H9 (cell line): ENCODE measurements around the gene AGPAT2. TPM values are rescaled to one million over a fixed set of nuclear protein-coding genes. Genes with fewer than 3 reads are reported as not detected.

Experiments used
- DNase-seq: peaks from one replicate; pipeline ENCODE4 v3.0.0-alpha.2; 2017
- H2AFZ ChIP-seq: one replicate; pipeline ENCODE4 v1.6.1; 2013; ENCODE audit warnings: mild to moderate bottlenecking, low read length, control low read depth, moderate library complexity
- H2AK5ac ChIP-seq: 2 replicates; pipeline ENCODE4 v1.6.1; 2013; ENCODE audit warnings: low read length, control low read depth, mixed read lengths; ENCODE audit not compliant: insufficient read length
- H2BK120ac ChIP-seq: one replicate; pipeline ENCODE4 v1.6.1; 2013; ENCODE audit warnings: low read depth, mild to moderate bottlenecking, low read length, control low read depth, inconsistent platforms; ENCODE audit not compliant: poor library complexity, severe bottlenecking
- H2BK12ac ChIP-seq: 2 replicates; pipeline ENCODE4 v1.6.1; 2013; ENCODE audit warnings: low read length, control low read depth, mixed read lengths, low read depth; ENCODE audit not compliant: insufficient read length
- H2BK15ac ChIP-seq: 2 replicates; pipeline ENCODE4 v1.6.1; 2013; ENCODE audit warnings: low read depth, low read length, control low read depth
- H2BK20ac ChIP-seq: one replicate; pipeline ENCODE4 v1.6.1; 2013; ENCODE audit warnings: low read depth, mild to moderate bottlenecking, low read length, control low read depth, inconsistent platforms; ENCODE audit not compliant: poor library complexity, severe bottlenecking
- H2BK5ac ChIP-seq: 2 replicates; pipeline ENCODE4 v1.6.1; 2013; ENCODE audit warnings: low read length, control low read depth, mixed read lengths; ENCODE audit not compliant: insufficient read length
- H3K14ac ChIP-seq: 2 replicates; pipeline ENCODE4 v1.6.1; 2013; ENCODE audit warnings: low read length, control low read depth; ENCODE audit not compliant: insufficient read depth
- H3K18ac ChIP-seq: 2 replicates; pipeline ENCODE4 v1.6.1; 2013; ENCODE audit warnings: low read depth, mild to moderate bottlenecking, mixed read lengths, low read length, control low read depth; ENCODE audit not compliant: insufficient read length
- H3K23ac ChIP-seq: 2 replicates; pipeline ENCODE4 v1.6.1; 2013; ENCODE audit warnings: low read length, control low read depth, mixed read lengths, low read depth; ENCODE audit not compliant: insufficient read length
- H3K23me2 ChIP-seq: 2 replicates; pipeline ENCODE4 v1.6.1; 2013; ENCODE audit warnings: low read depth, mild to moderate bottlenecking, mixed read lengths, low read length, control low read depth; ENCODE audit not compliant: insufficient read length, poor library complexity, severe bottlenecking
- H3K27ac ChIP-seq: 2 replicates; pipeline ENCODE4 v1.5.1; 2013; ENCODE audit warnings: low read length, control low read depth, mixed read lengths, low read depth; ENCODE audit not compliant: insufficient read length
- H3K27me3 ChIP-seq: 2 replicates; pipeline ENCODE4 v1.6.1; 2013; ENCODE audit warnings: low read length, control low read depth, inconsistent platforms; ENCODE audit not compliant: insufficient read depth
- H3K4ac ChIP-seq: 2 replicates; pipeline ENCODE4 v1.6.1; 2013; ENCODE audit warnings: low read depth, mild to moderate bottlenecking, control low read depth, inconsistent platforms, low read length, moderate library complexity
- H3K4me1 ChIP-seq: 2 replicates; pipeline ENCODE4 v1.6.1; 2013; ENCODE audit warnings: low read length, control low read depth, inconsistent platforms; ENCODE audit not compliant: insufficient read depth
- H3K4me2 ChIP-seq: 2 replicates; pipeline ENCODE4 v1.6.1; 2013; ENCODE audit warnings: low read length, control low read depth, mixed read lengths; ENCODE audit not compliant: insufficient read length, insufficient read depth
- H3K56ac ChIP-seq: 2 replicates; pipeline ENCODE4 v1.6.1; 2013; ENCODE audit warnings: low read depth, mild to moderate bottlenecking, mixed read lengths, low read length, control low read depth; ENCODE audit not compliant: insufficient read length
- H3K79me1 ChIP-seq: 2 replicates; pipeline ENCODE4 v1.6.1; 2013; ENCODE audit warnings: low read depth, mild to moderate bottlenecking, moderate library complexity, low read length, control low read depth, inconsistent platforms; ENCODE audit not compliant: insufficient read depth, poor library complexity, severe bottlenecking
- H3K79me2 ChIP-seq: 2 replicates; pipeline ENCODE4 v1.6.1; 2013; ENCODE audit warnings: low read length, control low read depth, inconsistent platforms; ENCODE audit not compliant: insufficient read depth
- H3K9ac ChIP-seq: 2 replicates; pipeline ENCODE4 v1.6.1; 2013; ENCODE audit warnings: low read length, control low read depth, mixed read lengths; ENCODE audit not compliant: insufficient read length; ENCODE audit errors: extremely low read depth
- H3K9me3 ChIP-seq: one replicate; pipeline ENCODE4 v1.6.1; 2013; ENCODE audit warnings: low read depth, low read length, inconsistent platforms; ENCODE audit not compliant: control insufficient read depth
- H3T11ph ChIP-seq: one replicate; pipeline ENCODE4 v1.6.1; 2013; ENCODE audit warnings: mild to moderate bottlenecking, low read length, control low read depth, inconsistent platforms
- H4K20me1 ChIP-seq: one replicate; pipeline ENCODE4 v1.6.1; 2013; ENCODE audit not compliant: control insufficient read depth, insufficient read length, insufficient read depth
- H4K5ac ChIP-seq: 2 replicates; pipeline ENCODE4 v1.6.1; 2013; ENCODE audit warnings: low read depth, mild to moderate bottlenecking, mixed read lengths, low read length, control low read depth; ENCODE audit not compliant: insufficient read length
- H4K8ac ChIP-seq: replicated peaks from 2 replicates; pipeline ENCODE4 v1.6.1; 2013; ENCODE audit warnings: low read length, control low read depth, mixed read lengths, low read depth; ENCODE audit not compliant: insufficient read length
- H4K91ac ChIP-seq: 2 replicates; pipeline ENCODE4 v1.6.1; 2013; ENCODE audit warnings: low read depth, mild to moderate bottlenecking, moderate library complexity, mixed read lengths, low read length, control low read depth; ENCODE audit not compliant: insufficient read length
- H3K27ac Mint-ChIP-seq, 3 experiments: 2 replicates in 2 of 3; 3 replicates in 1 of 3; pipeline ENCODE4 v1.8.0; 2020 to 2021; ENCODE audit warnings: mixed read lengths in 3 of 3, mild to moderate bottlenecking in 1 of 3, moderate library complexity in 1 of 3
- H3K27me3 Mint-ChIP-seq: 2 replicates; pipeline ENCODE4 v1.8.0; 2021; ENCODE audit warnings: low read depth, mild to moderate bottlenecking, moderate library complexity, mixed read lengths
- H3K36me3 Mint-ChIP-seq, 3 experiments: 2 replicates in 2 of 3; 3 replicates in 1 of 3; pipeline ENCODE4 v1.8.0; 2020 to 2021; ENCODE audit warnings: low read depth in 3 of 3, mixed read lengths in 3 of 3; ENCODE audit not compliant: insufficient read depth in 1 of 3
- H3K4me1 Mint-ChIP-seq, 2 experiments: 2 replicates each; pipeline ENCODE4 v1.8.0; 2020; ENCODE audit warnings: mixed read lengths in 2 of 2
- H3K4me3 Mint-ChIP-seq, 2 experiments: 2 replicates in 1 of 2; 3 replicates in 1 of 2; pipeline ENCODE4 v1.8.0; 2020 to 2021; ENCODE audit warnings: mild to moderate bottlenecking in 2 of 2, mixed read lengths in 2 of 2, moderate library complexity in 1 of 2
- H3K9me3 Mint-ChIP-seq, 2 experiments: 2 replicates in 1 of 2; 3 replicates in 1 of 2; pipeline ENCODE4 v1.8.0; 2020; ENCODE audit warnings: mild to moderate bottlenecking in 2 of 2, mixed read lengths in 2 of 2, moderate library complexity in 1 of 2
- CTCF ChIP-seq: fragments of 200-600 bp; sonication (generic); conservative IDR thresholded peaks from 3 replicates; pipeline ENCODE4 v1.8.0; 2021; ENCODE audit warnings: antibody characterized with exemption, mild to moderate bottlenecking
- WGBS: extraction: QIAGEN DNeasy Blood & Tissue Kit; methylation state at CpG from one replicate; pipeline ENCODE4 v1.1.7; 2013; ENCODE audit warnings: missing lambda C conversion rate, low lambda C conversion rate, mixed read lengths; ENCODE audit not compliant: insufficient read length; ENCODE audit errors: extremely low coverage; 5-methylcytosine and 5-hydroxymethylcytosine counted together
- total RNA-seq: library from RNA; stranded (reverse); gene quantifications from 2 replicates; pipeline ENCODE4 v1.2.1, GENCODE V29; 2021

AGPAT2 gene
- total RNA-seq, 1 experiment from 2014 or later, result 29.7 TPM

GRCh38 chr9:136722093-136722968 lies 35.1 kb upstream of the AGPAT2 start:
- Mint-ChIP-seq H3K36me3 (peaks cover 31 to 42% (median 38%) of the 10 kb centered on the region in 3 experiments), H3K4me3 (no peak overlapping the region), H3K27me3 (no peaks in the 10 kb centered on the region; the same call in 1 of the 2 replicates), H3K4me1 (peaks cover 13 to 22% of the 10 kb centered on the region in 2 experiments), H3K27ac (no peak overlapping the region; a peak in 1 of 7 replicates), H3K9me3 (no peaks in the 10 kb centered on the region; a peak in 1 of 5 replicates)
- H2BK12ac ChIP-seq, result no peak overlapping the region
- no peak for DNase-seq
- no peak overlapping the region for H2BK5ac ChIP-seq
- no peak overlapping the region for H3K9ac ChIP-seq
- no peak overlapping the region for H2BK20ac ChIP-seq
- peaks cover 7% of the 10 kb centered on the region; the same call in 1 of the 2 replicates for H3K79me2 ChIP-seq
- no peak overlapping the region for H3K56ac ChIP-seq
- no peak overlapping the region for H2AK5ac ChIP-seq
- no CpG with 5 or more reads among the region's 31 CpGs for WGBS
- no peaks in the 10 kb centered on the region for H3K4me1 ChIP-seq
- H3K27ac ChIP-seq, result no peak overlapping the region
- H2BK15ac ChIP-seq, result no peak overlapping the region
- no peaks in the 10 kb centered on the region for H3K23me2 ChIP-seq
- no peak overlapping the region for H3T11ph ChIP-seq
- no peaks in the 10 kb centered on the region for H3K9me3 ChIP-seq
- no peak overlapping the region for H3K18ac ChIP-seq
- H3K27me3 ChIP-seq, result no peaks in the 10 kb centered on the region
- no peak overlapping the region for H3K4me2 ChIP-seq
- no peak overlapping the region for H4K5ac ChIP-seq
- H3K79me1 ChIP-seq, result peaks cover 6% of the 10 kb centered on the region
- no peak for TF ChIP-seq CTCF
- H3K14ac ChIP-seq, result no peak overlapping the region
- H4K91ac ChIP-seq, result no peak overlapping the region
- no peak overlapping the region for H3K4ac ChIP-seq
- no peaks in the 10 kb centered on the region for H4K20me1 ChIP-seq
- no peak overlapping the region for H3K23ac ChIP-seq
- no peak overlapping the region for H2AFZ ChIP-seq
- H4K8ac ChIP-seq, result no peak overlapping the region
- no peak overlapping the region for H2BK120ac ChIP-seq
